GM12878 (cell line): ENCODE data around the gene ACAP1. TPM values are rescaled to one million over a fixed set of nuclear protein-coding genes. Genes with fewer than 3 reads are reported as not detected.
A peak's percentile ranks its signal among the peaks of the same experiment; 100 is the strongest.

Source experiments
- ATAC-seq: fragments of 200-7000 bp; cut with Tn5 transposase; 3 replicates; pipeline ENCODE4 v1.9.1; 2020; ENCODE audit warnings: mild to moderate bottlenecking, moderate library complexity
- BruUV-seq: library from RNA; stranded (reverse); fragments of 400-500 nt; replicated peaks from 2 replicates; lab custom pipeline; 2021; lab: Mats Ljungman, UMichigan
- CTCF ChIA-PET: fragments of 300-600 bp; sonication (Branson Sonifier 250); formaldehyde crosslinking; extraction: SDS; loops from one replicate; lab custom pipeline; 2021; ENCODE audit warnings: inconsistent platforms; lab: Yijun Ruan, JAX
- POLR2A ChIA-PET: fragments of 350-600 bp; formaldehyde crosslinking; extraction: SDS; loops from one replicate; lab custom pipeline; 2021; ENCODE audit warnings: inconsistent platforms; lab: Charles Lee
- RAD21 ChIA-PET: fragments of 300-600 bp; sonication (Branson Sonifier 250); formaldehyde crosslinking; loops from one replicate; lab custom pipeline; 2023; ENCODE audit warnings: antibody characterized with exemption; ENCODE audit not compliant: unreplicated experiment; lab: Charles Lee
- SMC1A ChIA-PET: fragments of 300-600 bp; sonication (Branson Sonifier 250); formaldehyde crosslinking; loops from one replicate; lab custom pipeline; 2023; ENCODE audit not compliant: unreplicated experiment, uncharacterized antibody; lab: Charles Lee
- DNase-seq: peaks from one replicate; pipeline ENCODE4 v3.0.0-alpha.2; 2011; ENCODE audit warnings: low read depth, low spot score
- FAIRE-seq: peaks from 3 replicates; lab custom pipeline; 2011; peaks lifted over from hg19 to GRCh38; lab: Jason Lieb, UNC
- H2AFZ ChIP-seq: 2 replicates; pipeline ENCODE4 v1.6.0; 2011; ENCODE audit warnings: low read depth, low read length, control low read depth; ENCODE audit not compliant: control insufficient read depth
- H3K27ac ChIP-seq: 2 replicates; pipeline ENCODE4 v1.5.1; 2011; ENCODE audit warnings: control low read depth; ENCODE audit not compliant: control insufficient read depth, insufficient read depth
- H3K27me3 ChIP-seq, 2 experiments: replicated peaks in 1 of 2; 2 replicates each; pipeline versions ENCODE4 v1.6.0 to v1.6.1; 2011; ENCODE audit warnings: low read length in 1 of 2; ENCODE audit not compliant: control insufficient read depth in 2 of 2, insufficient read depth in 2 of 2
- H3K36me3 ChIP-seq, 2 experiments: 2 replicates each; pipeline ENCODE4 v1.5.1; 2011; ENCODE audit warnings: low read length in 1 of 2; ENCODE audit not compliant: control insufficient read depth in 2 of 2, insufficient read depth in 2 of 2
- H3K4me1 ChIP-seq: 2 replicates; pipeline ENCODE4 v1.6.1; 2011; ENCODE audit warnings: mild to moderate bottlenecking, low read length, moderate library complexity, mixed read lengths; ENCODE audit not compliant: control insufficient read depth, insufficient read depth
- H3K4me2 ChIP-seq: 2 replicates; pipeline ENCODE4 v1.6.0; 2011; ENCODE audit warnings: control low read depth; ENCODE audit not compliant: control insufficient read depth, insufficient read depth
- H3K4me3 ChIP-seq: fragments of 200-600 bp; sonication (generic); 2 replicates; pipeline ENCODE4 v1.5.1; 2016
- H3K79me2 ChIP-seq: 2 replicates; pipeline ENCODE4 v1.6.0; 2011; ENCODE audit warnings: low read length; ENCODE audit not compliant: control insufficient read depth, insufficient read depth
- H3K9ac ChIP-seq: 2 replicates; pipeline ENCODE4 v1.8.0; 2011; ENCODE audit warnings: low read length, control low read depth, mixed read lengths; ENCODE audit not compliant: control insufficient read depth, insufficient read depth
- H3K9me3 ChIP-seq: replicated peaks from 3 replicates; pipeline ENCODE4 v1.5.1; 2011; ENCODE audit warnings: mild to moderate bottlenecking, low read length; ENCODE audit not compliant: control insufficient read depth, insufficient read depth
- H4K20me1 ChIP-seq: 2 replicates; pipeline ENCODE4 v1.6.0; 2011; ENCODE audit not compliant: control insufficient read depth, insufficient read depth
- BCLAF1 ChIP-seq: fragments of 450-650 bp; IDR thresholded peaks from 2 replicates; pipeline ENCODE4 v1.6.1; 2017; ENCODE audit warnings: antibody characterized with exemption, mild to moderate bottlenecking, moderate library complexity
- BRCA1 ChIP-seq: IDR thresholded peaks from 2 replicates; pipeline ENCODE4 v1.6.1; 2011; ENCODE audit warnings: low read depth, low read length, improper control_type of control experiment
- CEBPB ChIP-seq, 2 experiments: fragments of 150-350 bp in 1 of 2; IDR thresholded peaks; 2 replicates each; pipeline ENCODE4 v1.6.1; 2012 to 2014; ENCODE audit warnings: low read depth in 2 of 2, low read length in 2 of 2, borderline replicate concordance in 1 of 2, inconsistent platforms in 1 of 2
- FOS ChIP-seq: IDR thresholded peaks from 3 replicates; pipeline ENCODE4 v1.6.1; 2011; ENCODE audit warnings: borderline replicate concordance; ENCODE audit not compliant: insufficient read length; ENCODE audit errors: extremely low read depth
- HDAC6 ChIP-seq: fragments of 200-600 bp; sonication (generic); IDR thresholded peaks from one replicate; pipeline ENCODE4 v1.8.0; 2017; ENCODE audit warnings: antibody characterized with exemption; ENCODE audit not compliant: unreplicated experiment
- HDGF ChIP-seq: fragments of 450-650 bp; IDR thresholded peaks from 2 replicates; pipeline ENCODE4 v1.6.1; 2016; ENCODE audit warnings: antibody characterized with exemption
- LARP7 ChIP-seq: fragments of 450-650 bp; IDR thresholded peaks from 2 replicates; pipeline ENCODE4 v1.6.1; 2017; ENCODE audit warnings: mild to moderate bottlenecking
- MTA3 ChIP-seq: IDR thresholded peaks from 2 replicates; pipeline ENCODE4 v1.6.1; 2012; ENCODE audit warnings: low read length, inconsistent platforms, borderline replicate concordance
- NFXL1 ChIP-seq: fragments of 450-650 bp; IDR thresholded peaks from 2 replicates; pipeline ENCODE4 v1.6.1; 2017; ENCODE audit warnings: antibody characterized with exemption, mild to moderate bottlenecking, borderline replicate concordance
- POLR2A ChIP-seq: IDR thresholded peaks from 2 replicates; pipeline ENCODE4 v1.6.1; 2011; ENCODE audit warnings: low read depth, mild to moderate bottlenecking, low read length
- SPI1 ChIP-seq: IDR thresholded peaks from 2 replicates; pipeline ENCODE4 v1.6.1; 2011; ENCODE audit warnings: low read depth, mild to moderate bottlenecking, low read length, moderate library complexity, borderline replicate concordance; ENCODE audit not compliant: insufficient read depth
- TCF12 ChIP-seq: IDR thresholded peaks from 2 replicates; pipeline ENCODE4 v1.6.1; 2011; ENCODE audit warnings: low read depth, mild to moderate bottlenecking, low read length
- ZSCAN29 ChIP-seq: fragments of 450-650 bp; IDR thresholded peaks from 2 replicates; pipeline ENCODE4 v1.6.1; 2017; ENCODE audit warnings: mild to moderate bottlenecking, moderate library complexity
- WGBS: methylation state at CpG from one replicate; pipeline ENCODE4 v1.1.6; 2016; ENCODE audit warnings: low lambda C conversion rate; ENCODE audit not compliant: insufficient replicate concordance, insufficient coverage; ENCODE audit errors: missing lambda C conversion rate; 5-methylcytosine and 5-hydroxymethylcytosine counted together
- in situ Hi-C: fragments of 300-500 bp; cut with MboI; formaldehyde crosslinking; loops from 9 replicates; pipeline ENCODE4 v1.14.3; 2018; ENCODE audit warnings: mixed read lengths
- intact Hi-C: fragments of 100-400 bp; cut with micrococcal nuclease; formaldehyde crosslinking; loops from one replicate; pipeline ENCODE4 v1.14.2; 2022; ENCODE audit not compliant: unreplicated experiment
- polyA plus RNA-seq, 11 experiments: library from polyadenylated mRNA; depleted of rRNA in 4 of 11; unstranded in 6 of 11; stranded (reverse) in 5 of 11; fragments of >200 nt; fragmentation: Nextera tagmentation in 4 of 11; fragmentation: Illumina TruSeq in 1 of 11; extraction: Ambion mirVana in 4 of 11; extraction: Trizol in 1 of 11; gene quantifications; 1 replicate in 1 of 11; 2 replicates in 10 of 11; pipeline versions ENCODE4 v1.2.1 to v1.2.3, GENCODE V29; 2011 to 2016; ENCODE audit warnings: inconsistent platforms in 2 of 11, missing spikeins in 2 of 11, low read depth in 1 of 11
- total RNA-seq, 4 experiments: library from RNA; depleted of rRNA in 3 of 4; stranded (reverse); fragments of >200 nt in 3 of 4; fragmentation: Illumina TruSeq in 1 of 4; extraction: Trizol in 1 of 4; gene quantifications; 2 replicates each; pipeline versions ENCODE4 v1.2.1 to v1.2.3, GENCODE V29; 2013 to 2021
- TF ChIP-seq, protein P1 (sequence below): IDR thresholded peaks from 2 replicates; pipeline ENCODE4 v1.6.1; 2012; ENCODE audit warnings: improper control_type of control experiment, low read depth, low read length; ENCODE audit not compliant: insufficient replicate concordance
- TF ChIP-seq, protein P2 (sequence below): IDR thresholded peaks from 2 replicates; pipeline ENCODE4 v1.6.1; 2011; ENCODE audit warnings: low read depth, low read length, improper control_type of control experiment, borderline replicate concordance

Gene ACAP1
- total and polyA plus RNA-seq, 10 of the 15 experiments (the other 5 are each of a cell fraction or from before 2014, with no cell fraction given): 5.7 to 245 (median 118) TPM

DNA sequence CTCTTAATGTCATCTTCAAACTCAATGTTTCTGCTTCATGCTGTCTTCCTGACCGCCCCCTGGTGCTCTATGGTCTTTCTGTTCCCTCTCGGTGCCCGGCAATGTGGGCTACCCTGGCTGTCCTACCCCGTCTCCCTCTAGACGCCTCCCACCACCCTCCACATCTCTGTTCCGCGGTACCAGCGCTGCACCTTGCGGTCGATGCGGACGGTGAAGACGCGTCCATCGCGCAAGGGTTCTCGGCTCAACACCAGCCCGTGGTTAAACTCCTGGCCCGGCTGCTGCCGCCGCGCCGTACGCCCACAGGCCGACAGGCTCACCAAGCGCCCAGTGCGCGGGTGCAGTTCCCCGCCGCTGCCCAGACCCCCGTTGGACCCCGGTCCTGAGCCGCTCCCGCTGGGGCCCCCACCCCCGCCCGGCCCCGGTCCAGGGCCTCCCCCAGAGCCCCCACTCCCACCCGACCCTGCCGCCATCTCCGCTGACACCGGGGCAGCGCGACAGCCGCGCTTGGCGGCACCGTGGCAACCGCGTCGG lies 7.4 kb upstream of the ACAP1 start, which contains the start of gene NEURL4:
Gene NEURL4 (minus strand): TSS at position 496 of the 534 bp plus-strand sequence. CDS start 23 bp downstream, at position 473.
- H3K4me3 ChIP-seq: peak within 1 kb of the TSS; percentile 99
- H3K9me3 ChIP-seq: no peaks in the 10 kb centered on the region
- RAD21 ChIA-PET: interaction anchor here (0.9 to 2.4 kb wide), 9 partner anchors 9 to 232 kb away, joined by 3 to 11 read pairs (median 6); partner anchors contain the start of genes ACADVL, DLG4, SENP3 and TMEM256
- peak within 1 kb of the TSS; percentile 94 for H3K27ac ChIP-seq
- under 1% methylated on average over 44 of the region's 50 CpGs for WGBS
- in situ Hi-C loops: no loop called here
- H4K20me1 ChIP-seq: no peaks in the 10 kb centered on the region
- H3K4me2 ChIP-seq: peak within 1 kb of the TSS; percentile 97
- peak within 1 kb of the TSS; percentile 82 for H3K9ac ChIP-seq
- H3K36me3 ChIP-seq: peaks cover 0 to 3% of the 10 kb centered on the region in 2 experiments; a peak in 2 of 4 replicates
- POLR2A ChIA-PET: interaction anchor here (0.9 to 3.2 kb wide), 14 partner anchors 8 to 232 kb away, joined by 3 to 31 read pairs (median 6); partner anchors contain the start of genes ACAP1, GABARAP and TMEM256
- H3K4me1 ChIP-seq: peaks cover 27% of the 10 kb centered on the region
- no TSS peak for BruUV-seq
- ATAC-seq (peak; percentile 38), DNase-seq (no peak), FAIRE-seq (peak; percentile 54)
- no peaks in the 10 kb centered on the region for H3K27me3 ChIP-seq
- intact Hi-C loops: loop anchor here (2.0 kb wide), 1 partner anchor 22 kb away; the partner anchor contains the start of gene EIF5A
- SMC1A ChIA-PET: interaction anchor here (1.0 to 2.3 kb wide), 9 partner anchors 9 to 359 kb away, joined by 3 to 18 read pairs (median 4); partner anchors contain the start of genes ACAP1, GPS2, TMEM102 and TP53
- CTCF ChIA-PET: interaction anchor here (0.8 to 7.9 kb wide), 8 partner anchors 8 to 283 kb away, joined by 3 to 49 read pairs (median 4); partner anchors contain the start of genes ACAP1 and SLC2A4
- peak within 1 kb of the TSS; percentile 99 for H2AFZ ChIP-seq
- peaks cover 17% of the 10 kb centered on the region for H3K79me2 ChIP-seq
- TF ChIP-seq BRCA1 (no peak), NFXL1 (no peak), HDGF (no peak), CEBPB (IDR thresholded peaks at IDR 0.05; ENCODE audit: borderline replicate concordance in 1 of 2, low read depth in 2 of 2, low read length in 2 of 2) (no peak), FOS (no peak), HDAC6 (no peak), SPI1 (no peak), MTA3 (no peak), POLR2A (peak; percentile 21; the same call in 1 of the 2 replicates), LARP7 (0 out of 2 replicates have a peak, but pooled peaks have one; percentile 29), TCF12 (no peak), ZSCAN29 (no peak), BCLAF1 (no peak)
- TF ChIP-seq, protein P1, sequence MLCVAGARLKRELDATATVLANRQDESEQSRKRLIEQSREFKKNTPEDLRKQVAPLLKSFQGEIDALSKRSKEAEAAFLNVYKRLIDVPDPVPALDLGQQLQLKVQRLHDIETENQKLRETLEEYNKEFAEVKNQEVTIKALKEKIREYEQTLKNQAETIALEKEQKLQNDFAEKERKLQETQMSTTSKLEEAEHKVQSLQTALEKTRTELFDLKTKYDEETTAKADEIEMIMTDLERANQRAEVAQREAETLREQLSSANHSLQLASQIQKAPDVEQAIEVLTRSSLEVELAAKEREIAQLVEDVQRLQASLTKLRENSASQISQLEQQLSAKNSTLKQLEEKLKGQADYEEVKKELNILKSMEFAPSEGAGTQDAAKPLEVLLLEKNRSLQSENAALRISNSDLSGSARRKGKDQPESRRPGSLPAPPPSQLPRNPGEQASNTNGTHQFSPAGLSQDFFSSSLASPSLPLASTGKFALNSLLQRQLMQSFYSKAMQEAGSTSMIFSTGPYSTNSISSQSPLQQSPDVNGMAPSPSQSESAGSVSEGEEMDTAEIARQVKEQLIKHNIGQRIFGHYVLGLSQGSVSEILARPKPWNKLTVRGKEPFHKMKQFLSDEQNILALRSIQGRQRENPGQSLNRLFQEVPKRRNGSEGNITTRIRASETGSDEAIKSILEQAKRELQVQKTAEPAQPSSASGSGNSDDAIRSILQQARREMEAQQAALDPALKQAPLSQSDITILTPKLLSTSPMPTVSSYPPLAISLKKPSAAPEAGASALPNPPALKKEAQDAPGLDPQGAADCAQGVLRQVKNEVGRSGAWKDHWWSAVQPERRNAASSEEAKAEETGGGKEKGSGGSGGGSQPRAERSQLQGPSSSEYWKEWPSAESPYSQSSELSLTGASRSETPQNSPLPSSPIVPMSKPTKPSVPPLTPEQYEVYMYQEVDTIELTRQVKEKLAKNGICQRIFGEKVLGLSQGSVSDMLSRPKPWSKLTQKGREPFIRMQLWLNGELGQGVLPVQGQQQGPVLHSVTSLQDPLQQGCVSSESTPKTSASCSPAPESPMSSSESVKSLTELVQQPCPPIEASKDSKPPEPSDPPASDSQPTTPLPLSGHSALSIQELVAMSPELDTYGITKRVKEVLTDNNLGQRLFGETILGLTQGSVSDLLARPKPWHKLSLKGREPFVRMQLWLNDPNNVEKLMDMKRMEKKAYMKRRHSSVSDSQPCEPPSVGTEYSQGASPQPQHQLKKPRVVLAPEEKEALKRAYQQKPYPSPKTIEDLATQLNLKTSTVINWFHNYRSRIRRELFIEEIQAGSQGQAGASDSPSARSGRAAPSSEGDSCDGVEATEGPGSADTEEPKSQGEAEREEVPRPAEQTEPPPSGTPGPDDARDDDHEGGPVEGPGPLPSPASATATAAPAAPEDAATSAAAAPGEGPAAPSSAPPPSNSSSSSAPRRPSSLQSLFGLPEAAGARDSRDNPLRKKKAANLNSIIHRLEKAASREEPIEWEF: no peak
- TF ChIP-seq, protein P2, sequence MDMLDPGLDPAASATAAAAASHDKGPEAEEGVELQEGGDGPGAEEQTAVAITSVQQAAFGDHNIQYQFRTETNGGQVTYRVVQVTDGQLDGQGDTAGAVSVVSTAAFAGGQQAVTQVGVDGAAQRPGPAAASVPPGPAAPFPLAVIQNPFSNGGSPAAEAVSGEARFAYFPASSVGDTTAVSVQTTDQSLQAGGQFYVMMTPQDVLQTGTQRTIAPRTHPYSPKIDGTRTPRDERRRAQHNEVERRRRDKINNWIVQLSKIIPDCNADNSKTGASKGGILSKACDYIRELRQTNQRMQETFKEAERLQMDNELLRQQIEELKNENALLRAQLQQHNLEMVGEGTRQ: no peak
